ENCODE measurements around the gene RNF121. TPM values are rescaled to one million over a fixed set of nuclear protein-coding genes. Genes with fewer than 3 reads are reported as not detected.

The RNF121 gene
- total and polyA plus RNA-seq, 5 donors from 2014 or later: 8.8 to 23.6 (median 10.6) TPM

DNA sequence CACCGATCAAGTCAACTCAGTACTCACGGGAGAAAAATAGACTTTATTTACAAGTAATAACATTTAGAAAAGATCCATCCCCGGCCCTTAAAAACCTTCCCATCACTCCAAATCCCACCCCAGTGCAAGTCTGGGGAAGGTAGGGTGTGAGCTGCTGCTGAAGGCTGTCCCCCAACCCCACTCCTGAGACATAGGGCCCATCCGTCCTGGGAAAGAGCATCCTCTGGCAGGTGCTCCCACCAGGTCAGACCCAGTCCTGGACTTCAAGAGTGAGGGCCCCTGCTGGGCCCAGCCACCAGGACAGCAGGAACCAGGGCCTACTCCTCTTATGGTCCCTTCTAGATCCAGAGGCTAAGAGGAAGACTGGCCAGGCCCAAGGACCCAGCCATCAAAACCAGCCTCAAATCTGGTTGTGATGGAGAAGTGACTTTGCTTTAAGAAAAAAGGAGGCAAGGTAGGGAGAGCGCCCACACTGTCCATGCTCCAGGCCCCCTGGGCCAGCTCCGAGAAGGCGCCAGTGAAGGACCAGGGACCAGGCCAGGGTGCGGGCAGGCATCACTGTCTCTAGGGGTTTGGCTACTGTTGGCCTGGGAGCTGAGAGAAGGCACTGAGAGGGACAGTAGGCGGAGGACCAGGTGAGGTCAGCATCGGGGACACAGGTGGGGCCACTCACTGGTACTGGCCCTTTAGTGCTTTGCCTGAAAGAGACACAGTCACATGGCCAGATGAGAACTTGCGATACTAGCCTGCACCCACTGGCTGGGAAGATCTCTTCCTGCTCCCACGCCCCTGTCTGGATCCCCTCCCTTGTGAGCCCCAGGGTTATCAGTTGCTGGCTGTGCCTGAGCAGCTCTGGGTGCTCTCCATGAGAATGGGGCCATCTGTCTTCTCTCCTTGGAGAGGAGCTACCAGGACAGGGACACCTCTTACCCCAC lies 74.3 kb downstream of the RNF121 start:
- Histone ChIP-seq H3K9me3 (ENCODE audit: control insufficient read depth in 2 of 2, low read length in 2 of 2) (no peaks in the 10 kb centered on the region), H3K36me3 (ENCODE audit: control insufficient read depth, insufficient read depth, low read length) (peaks cover 65% of the 10 kb centered on the region), H3K27me3 (ENCODE audit: control insufficient read depth, insufficient read depth, low read length) (no peaks in the 10 kb centered on the region), H3K4me1 (ENCODE audit: control insufficient read depth, insufficient read depth, low read length, poor library complexity, severe bottlenecking) (peaks cover 22% of the 10 kb centered on the region), H3K27ac (ENCODE audit: insufficient read depth, low read length, poor library complexity, severe bottlenecking) (no peak overlapping the region), H3K4me3 (ENCODE audit: low read depth, low read length) (no peak overlapping the region)
- Mint-ChIP-seq H3K27me3 (no peaks in the 10 kb centered on the region), H3K4me1 (peaks cover 10 to 37% (median 18%) of the 10 kb centered on the region in 4 donors), H3K27ac (peak overlapping the region in 1 of 3 donors; percentile 26), H3K36me3 (peaks cover 44% of the 10 kb centered on the region), H3K9me3 (peaks cover 0 to 2% (median 0%) of the 10 kb centered on the region in 7 donors), H3K4me3 (peak overlapping the region in 1 of 4 donors; percentile 5)
- ATAC-seq (ENCODE audit: low read depth in 2 of 2) (no peak), DNase-seq (no peak)

DNA sequence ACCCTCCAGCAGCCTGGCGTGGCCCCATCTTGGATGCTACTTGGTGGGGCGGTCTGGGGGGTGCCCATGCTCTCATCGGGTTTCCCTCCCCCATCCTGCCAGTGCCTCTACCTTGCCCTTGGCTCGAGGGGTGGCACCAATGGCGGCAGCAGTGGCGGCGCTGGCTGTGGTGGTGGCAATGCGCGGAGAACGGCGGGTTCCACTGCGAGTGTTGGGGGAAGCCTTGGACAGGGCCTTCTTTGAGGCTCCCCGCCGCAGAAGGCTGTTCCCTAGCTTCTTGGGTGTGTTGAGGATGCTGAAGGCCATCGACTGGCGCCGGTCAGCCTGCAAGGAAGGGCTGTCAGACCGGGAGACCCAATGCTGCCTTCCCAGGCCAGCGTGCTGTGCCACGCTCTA lies 74.9 kb downstream of the RNF121 start:
- H3K27me3 ChIP-seq (ENCODE audit: control insufficient read depth, insufficient read depth, low read length): no peaks in the 10 kb centered on the region
- ATAC-seq (ENCODE audit: low read depth in 2 of 2) (no peak), DNase-seq (no peak)
- H3K27ac ChIP-seq (ENCODE audit: insufficient read depth, low read length, poor library complexity, severe bottlenecking): no peak overlapping the region
- peaks cover 50% of the 10 kb centered on the region for H3K36me3 Mint-ChIP-seq
- H3K27ac Mint-ChIP-seq: peak overlapping the region in 1 of 3 donors; percentile 26
- H3K4me3 ChIP-seq (ENCODE audit: low read depth, low read length): no peak overlapping the region
- peaks cover 0 to 2% (median 0%) of the 10 kb centered on the region in 7 donors for H3K9me3 Mint-ChIP-seq
- peaks cover 72% of the 10 kb centered on the region for H3K36me3 ChIP-seq (ENCODE audit: control insufficient read depth, insufficient read depth, low read length)
- H3K4me1 ChIP-seq (ENCODE audit: control insufficient read depth, insufficient read depth, low read length, poor library complexity, severe bottlenecking): peaks cover 16% of the 10 kb centered on the region
- no peaks in the 10 kb centered on the region for H3K9me3 ChIP-seq (ENCODE audit: control insufficient read depth in 2 of 2, low read length in 2 of 2)
- H3K4me3 Mint-ChIP-seq: no peak overlapping the region
- no peaks in the 10 kb centered on the region for H3K27me3 Mint-ChIP-seq
- peaks cover 10 to 35% (median 12%) of the 10 kb centered on the region in 4 donors for H3K4me1 Mint-ChIP-seq

- no peak overlapping the region for H3K4me3 ChIP-seq (ENCODE audit: low read depth, low read length)
- peak overlapping the region in 1 of 3 donors; percentile 5 for H3K27ac Mint-ChIP-seq
- H3K9me3 Mint-ChIP-seq: peaks cover 0 to 2% (median 0%) of the 10 kb centered on the region in 7 donors
- H3K36me3 Mint-ChIP-seq: peaks cover 52% of the 10 kb centered on the region
- H3K27me3 Mint-ChIP-seq: no peaks in the 10 kb centered on the region
- no peak for DNase-seq
- no peak for ATAC-seq (ENCODE audit: low read depth in 2 of 2)
- no peaks in the 10 kb centered on the region for H3K27me3 ChIP-seq (ENCODE audit: control insufficient read depth, insufficient read depth, low read length)
- H3K4me1 ChIP-seq (ENCODE audit: control insufficient read depth, insufficient read depth, low read length, poor library complexity, severe bottlenecking): peaks cover 6% of the 10 kb centered on the region
- H3K27ac ChIP-seq (ENCODE audit: insufficient read depth, low read length, poor library complexity, severe bottlenecking): no peak overlapping the region
- peaks cover 80% of the 10 kb centered on the region for H3K36me3 ChIP-seq (ENCODE audit: control insufficient read depth, insufficient read depth, low read length)
- no peak overlapping the region for H3K4me3 Mint-ChIP-seq
- no peaks in the 10 kb centered on the region for H3K9me3 ChIP-seq (ENCODE audit: control insufficient read depth in 2 of 2, low read length in 2 of 2)
- H3K4me1 Mint-ChIP-seq: peaks cover 2 to 28% (median 5%) of the 10 kb centered on the region in 4 donors
Measured at GRCh38 chr11:72004515-72005346, 75.9 kb downstream of the RNF121 start.

DNA sequence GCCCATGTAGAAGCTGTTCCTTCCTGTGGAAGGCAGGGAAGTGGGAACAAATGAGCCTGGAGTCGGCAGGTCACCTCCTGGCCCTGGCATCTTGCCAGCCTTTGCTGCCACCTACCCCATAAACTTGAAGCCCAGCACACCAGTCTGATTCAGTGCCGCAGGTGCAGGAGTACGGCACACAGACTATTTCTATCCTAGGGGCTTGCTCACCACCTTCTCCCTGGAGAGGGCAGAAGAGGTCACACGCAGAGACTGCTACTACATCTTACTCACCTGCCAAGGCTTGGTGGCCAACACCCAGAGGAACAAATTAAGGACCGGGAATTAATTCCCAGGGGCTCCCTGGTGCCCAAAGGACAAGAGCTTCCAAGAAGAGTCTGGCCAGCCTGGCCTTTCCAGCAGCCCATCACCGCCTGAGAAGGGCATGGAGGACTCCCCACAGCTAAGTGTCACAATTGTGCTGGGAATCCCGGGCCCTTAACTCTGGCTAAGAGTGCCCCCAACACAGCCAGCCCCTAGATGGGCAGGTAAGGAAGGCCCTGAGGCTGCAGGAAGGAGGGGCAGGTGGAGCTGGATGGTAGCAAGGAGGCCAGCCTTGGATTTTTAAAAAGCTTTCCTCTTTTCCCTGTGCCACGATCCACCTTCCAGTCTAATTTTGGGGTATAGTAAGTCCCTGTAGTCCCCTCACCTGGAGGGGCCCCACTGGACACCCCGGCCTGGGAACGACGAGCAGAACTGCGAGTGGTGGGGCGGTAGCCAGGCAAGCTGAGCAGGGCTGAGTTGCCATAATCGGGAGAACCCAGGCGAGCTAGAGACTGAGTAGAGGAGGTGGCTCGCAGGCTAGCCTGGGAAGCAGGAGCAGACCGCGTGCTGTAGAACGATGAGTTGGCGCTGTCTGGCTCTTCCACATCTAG lies 76.8 kb downstream of the RNF121 start:
- peaks cover 55% of the 10 kb centered on the region for H3K36me3 Mint-ChIP-seq

DNA sequence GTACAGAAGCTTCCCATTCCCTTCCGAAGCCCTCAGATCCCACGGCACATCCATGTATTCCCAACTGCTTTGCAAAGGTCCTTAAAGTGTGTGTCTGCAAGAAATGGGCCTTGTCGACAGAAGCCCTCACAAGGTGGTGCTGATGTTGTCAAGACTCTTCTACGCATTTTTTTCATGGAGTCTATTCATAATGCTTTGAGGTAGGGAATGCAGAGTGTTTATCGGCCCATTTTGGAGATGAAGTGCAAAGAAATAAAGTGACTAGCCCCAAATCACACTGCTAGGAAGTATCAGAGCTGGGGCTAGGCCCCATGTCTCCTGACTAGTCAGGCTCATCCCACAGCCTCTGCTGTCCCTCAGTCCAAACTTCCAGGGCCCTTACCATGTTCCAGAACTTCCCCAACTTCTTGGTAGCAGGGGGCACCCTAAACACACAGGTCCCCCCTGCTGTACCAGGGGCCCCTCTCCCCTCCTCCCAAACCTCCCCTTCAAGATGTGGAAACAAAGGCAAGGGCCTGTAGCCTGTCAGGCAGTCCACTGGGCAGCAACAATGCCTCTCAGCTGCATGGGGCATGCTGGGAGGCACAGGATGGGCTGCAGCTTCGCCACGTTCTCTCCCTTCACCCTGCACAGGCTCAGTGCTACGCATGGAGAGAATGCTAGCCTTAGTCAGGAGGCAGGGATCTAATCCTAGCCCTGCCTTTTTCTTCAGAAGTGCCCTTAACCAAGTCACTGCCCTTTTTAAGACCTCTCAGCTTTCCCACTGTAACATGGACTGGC lies 77.7 kb downstream of the RNF121 start:
- no peaks in the 10 kb centered on the region for H3K27me3 ChIP-seq (ENCODE audit: control insufficient read depth, insufficient read depth, low read length)
- H3K36me3 ChIP-seq (ENCODE audit: control insufficient read depth, insufficient read depth, low read length): peaks cover 95% of the 10 kb centered on the region
- H3K4me1 Mint-ChIP-seq: peaks cover 0 to 16% (median 7%) of the 10 kb centered on the region in 4 donors
- H3K9me3 ChIP-seq (ENCODE audit: control insufficient read depth in 2 of 2, low read length in 2 of 2): no peaks in the 10 kb centered on the region
- DNase-seq (no peak), ATAC-seq (ENCODE audit: low read depth in 2 of 2) (no peak)
- peaks cover 55% of the 10 kb centered on the region for H3K36me3 Mint-ChIP-seq
- no peak overlapping the region for H3K27ac ChIP-seq (ENCODE audit: insufficient read depth, low read length, poor library complexity, severe bottlenecking)
- no peak overlapping the region for H3K4me3 ChIP-seq (ENCODE audit: low read depth, low read length)
- H3K4me1 ChIP-seq (ENCODE audit: control insufficient read depth, insufficient read depth, low read length, poor library complexity, severe bottlenecking): no peaks in the 10 kb centered on the region
- no peak overlapping the region for H3K4me3 Mint-ChIP-seq
- peaks cover 0 to 2% (median 0%) of the 10 kb centered on the region in 7 donors for H3K9me3 Mint-ChIP-seq
- no peaks in the 10 kb centered on the region for H3K27me3 Mint-ChIP-seq
- peak overlapping the region in 1 of 3 donors; percentile 16 for H3K27ac Mint-ChIP-seq

More for the DNA sequence above, 76.8 kb downstream of the RNF121 start:
- Mint-ChIP-seq H3K4me3 (no peak overlapping the region), H3K27me3 (no peaks in the 10 kb centered on the region), H3K4me1 (peaks cover 0 to 20% (median 7%) of the 10 kb centered on the region in 4 donors), H3K27ac (peak overlapping the region in 1 of 3 donors; percentile 18), H3K9me3 (peaks cover 0 to 2% (median 0%) of the 10 kb centered on the region in 7 donors)
- Histone ChIP-seq H3K27me3 (ENCODE audit: control insufficient read depth, insufficient read depth, low read length) (no peaks in the 10 kb centered on the region), H3K4me3 (ENCODE audit: low read depth, low read length) (no peak overlapping the region), H3K36me3 (ENCODE audit: control insufficient read depth, insufficient read depth, low read length) (peaks cover 86% of the 10 kb centered on the region), H3K9me3 (ENCODE audit: control insufficient read depth in 2 of 2, low read length in 2 of 2) (no peaks in the 10 kb centered on the region), H3K27ac (ENCODE audit: insufficient read depth, low read length, poor library complexity, severe bottlenecking) (no peak overlapping the region), H3K4me1 (ENCODE audit: control insufficient read depth, insufficient read depth, low read length, poor library complexity, severe bottlenecking) (no peaks in the 10 kb centered on the region)
- no peak for DNase-seq
- no peak for ATAC-seq (ENCODE audit: low read depth in 2 of 2)

GRCh38 chr11:72007089-72007476 lies 78.2 kb downstream of the RNF121 start:
- H3K4me1 Mint-ChIP-seq: peaks cover 0 to 16% (median 6%) of the 10 kb centered on the region in 4 donors
- Histone ChIP-seq H3K4me3 (ENCODE audit: low read depth, low read length) (no peak overlapping the region), H3K4me1 (ENCODE audit: control insufficient read depth, insufficient read depth, low read length, poor library complexity, severe bottlenecking) (no peaks in the 10 kb centered on the region), H3K9me3 (ENCODE audit: control insufficient read depth in 2 of 2, low read length in 2 of 2) (no peaks in the 10 kb centered on the region), H3K27ac (ENCODE audit: insufficient read depth, low read length, poor library complexity, severe bottlenecking) (no peak overlapping the region), H3K27me3 (ENCODE audit: control insufficient read depth, insufficient read depth, low read length) (no peaks in the 10 kb centered on the region), H3K36me3 (ENCODE audit: control insufficient read depth, insufficient read depth, low read length) (peaks cover 95% of the 10 kb centered on the region)
- DNase-seq (no peak), ATAC-seq (ENCODE audit: low read depth in 2 of 2) (no peak)
- peaks cover 51% of the 10 kb centered on the region for H3K36me3 Mint-ChIP-seq
- H3K27ac Mint-ChIP-seq: no peak overlapping the region
- H3K9me3 Mint-ChIP-seq: peaks cover 0 to 2% (median 0%) of the 10 kb centered on the region in 7 donors
- H3K4me3 Mint-ChIP-seq: no peak overlapping the region
- H3K27me3 Mint-ChIP-seq: no peaks in the 10 kb centered on the region

All from CD4-positive, CD25-positive, alpha-beta regulatory T cell (primary cell).